B cell (primary cell): Measurements from ENCODE around the gene AEN. TPM values are rescaled to one million over a fixed set of nuclear protein-coding genes. Genes with fewer than 3 reads are reported as not detected.

Experiments used
- ATAC-seq: fragments of 200-7000 bp; cut with Tn5 transposase; one replicate; pipeline ENCODE4 v1.10.0; 2021; ENCODE audit warnings: low read depth, mild to moderate bottlenecking, moderate number of reproducible peaks, moderate library complexity
- CTCF ChIA-PET: fragments of 350-600 bp; sonication (Branson Sonifier 250); formaldehyde crosslinking; loops from one replicate; lab custom pipeline; 2021; ENCODE audit warnings: antibody characterized with exemption, inconsistent platforms; lab: Charles Lee
- POLR2A ChIA-PET: fragments of 350-600 bp; sonication (Branson Sonifier 250); formaldehyde crosslinking; loops from one replicate; lab custom pipeline; 2021; ENCODE audit warnings: antibody characterized with exemption; lab: Charles Lee
- DNase-seq: peaks from one replicate; pipeline ENCODE4 v3.0.0; 2013
- H2AFZ ChIP-seq: 2 replicates; pipeline ENCODE4 v1.6.1; 2012; ENCODE audit warnings: mild to moderate bottlenecking, low read depth, low read length; ENCODE audit not compliant: insufficient read depth, poor library complexity, severe bottlenecking
- H3K27ac ChIP-seq, 2 donors: 1 replicate in 1 of 2; 2 replicates in 1 of 2; pipeline ENCODE4 v1.5.1; 2012 to 2013; ENCODE audit warnings: low read length in 2 of 2, mild to moderate bottlenecking in 2 of 2, moderate library complexity in 1 of 2
- H3K27me3 ChIP-seq, 4 experiments: fragments of 200-600 bp in 1 of 4; sonication (generic) in 1 of 4; replicated peaks in 1 of 4; 1 replicate in 2 of 4; 2 replicates in 2 of 4; pipeline versions ENCODE4 v1.6.1 to v1.7.0; 2013 to 2016; ENCODE audit warnings: low read length in 3 of 4, mild to moderate bottlenecking in 2 of 4, mixed read lengths in 1 of 4, moderate library complexity in 1 of 4; ENCODE audit not compliant: insufficient read depth in 4 of 4, control insufficient read depth in 3 of 4; ENCODE audit errors: control extremely low read depth in 1 of 4
- H3K36me3 ChIP-seq, 2 experiments: replicated peaks in 1 of 2; 1 replicate in 1 of 2; 2 replicates in 1 of 2; pipeline versions ENCODE4 v1.6.1 to v1.7.1; 2013; ENCODE audit warnings: low read length in 1 of 2; ENCODE audit not compliant: insufficient read depth in 2 of 2, control insufficient read depth in 1 of 2; ENCODE audit errors: control extremely low read depth in 1 of 2, extremely low read depth in 1 of 2
- H3K4me1 ChIP-seq, 2 donors: fragments of 200-600 bp in 1 of 2; sonication (generic) in 1 of 2; 1 replicate in 1 of 2; 2 replicates in 1 of 2; pipeline versions ENCODE4 v1.5.1 to v1.6.1; 2013 to 2017; ENCODE audit warnings: low read length in 2 of 2; ENCODE audit not compliant: control insufficient read depth in 2 of 2, insufficient read depth in 2 of 2
- H3K4me2 ChIP-seq: replicated peaks from 2 replicates; pipeline ENCODE3; 2012; ENCODE audit warnings: mild to moderate bottlenecking, low read depth, low read length; ENCODE audit not compliant: poor library complexity, severe bottlenecking
- H3K4me3 ChIP-seq, 5 experiments: fragments of 200-600 bp in 1 of 5; sonication (generic) in 1 of 5; 1 replicate in 3 of 5; 2 replicates in 2 of 5; pipeline versions ENCODE4 v1.5.1 to v1.7.0; 2011 to 2016; ENCODE audit warnings: low read length in 4 of 5, mild to moderate bottlenecking in 4 of 5, low read depth in 2 of 5, control low read depth in 1 of 5, moderate library complexity in 1 of 5; ENCODE audit not compliant: insufficient read depth in 1 of 5; ENCODE audit errors: control extremely low read depth in 1 of 5, extremely low read depth in 1 of 5
- H3K79me2 ChIP-seq: fragments of 200-600 bp; sonication (generic); one replicate; pipeline ENCODE4 v1.6.0; 2016; ENCODE audit warnings: low read length; ENCODE audit not compliant: control insufficient read depth, insufficient read depth
- H3K9ac ChIP-seq: fragments of 200-600 bp; sonication (generic); 2 replicates; pipeline ENCODE4 v1.6.1; 2017; ENCODE audit warnings: mild to moderate bottlenecking, low read length, moderate library complexity
- H3K9me3 ChIP-seq, 3 donors: one replicate each; pipeline versions ENCODE4 v1.6.1 to v1.7.1; 2013; ENCODE audit warnings: low read length in 2 of 3; ENCODE audit not compliant: control insufficient read depth in 2 of 3, insufficient read depth in 1 of 3; ENCODE audit errors: control extremely low read depth in 1 of 3
- H4K20me1 ChIP-seq: 2 replicates; pipeline ENCODE4 v1.6.0; 2012; ENCODE audit warnings: mild to moderate bottlenecking, low read length; ENCODE audit not compliant: insufficient read depth, control insufficient read depth, poor library complexity, severe bottlenecking
- H3K27ac Mint-ChIP-seq: one replicate; pipeline ENCODE4 v1.8.0; 2021; ENCODE audit warnings: mixed read lengths
- H3K27me3 Mint-ChIP-seq: one replicate; pipeline ENCODE4 v1.8.0; 2021; ENCODE audit warnings: mixed read lengths
- H3K4me1 Mint-ChIP-seq: one replicate; pipeline ENCODE4 v1.8.0; 2021; ENCODE audit warnings: mixed read lengths
- H3K4me3 Mint-ChIP-seq: one replicate; pipeline ENCODE4 v1.8.0; 2021; ENCODE audit warnings: mixed read lengths
- H3K9me3 Mint-ChIP-seq: one replicate; pipeline ENCODE4 v1.8.0; 2022; ENCODE audit warnings: mixed read lengths; ENCODE audit not compliant: insufficient read depth
- CTCF ChIP-seq: fragments of 200-600 bp; IDR thresholded peaks from one replicate; pipeline ENCODE4 v1.8.0; 2022; ENCODE audit warnings: antibody characterized with exemption, mild to moderate bottlenecking
- EZH2 ChIP-seq: IDR thresholded peaks from 2 replicates; pipeline ENCODE4 v1.6.1; 2012; ENCODE audit warnings: borderline replicate concordance, low read depth, mild to moderate bottlenecking, moderate library complexity, low read length; ENCODE audit not compliant: insufficient read depth, poor library complexity, severe bottlenecking
- WGBS: methylation state at CpG from one replicate; pipeline ENCODE4 v1.1.5; 2013; ENCODE audit warnings: missing lambda C conversion rate; ENCODE audit not compliant: insufficient coverage; 5-methylcytosine and 5-hydroxymethylcytosine counted together
- intact Hi-C: fragments of 100-400 bp; cut with micrococcal nuclease; formaldehyde crosslinking; loops from one replicate; pipeline ENCODE4 v1.10.0; 2022
- polyA plus RNA-seq: library from polyadenylated mRNA; depleted of rRNA; stranded (reverse); fragments of >200 nt; gene quantifications from 2 replicates; pipeline ENCODE4 v1.2.3, GENCODE V29; 2012
- total RNA-seq, 2 donors: library from RNA; stranded (reverse); fragments of 120-200 nt in 1 of 2; gene quantifications; 1 replicate in 1 of 2; 2 replicates in 1 of 2; pipeline versions ENCODE4 v1.2.3 to v1.2.4, GENCODE V29; 2013 to 2022

AEN gene
- total and polyA plus RNA-seq, 2 donors (not counting 1 experiment from before 2014, with no cell fraction given), result 18.5 to 42.9 TPM

- peaks cover 80 to 85% of the 10 kb centered on the region in 2 donors for H3K4me1 ChIP-seq
- Mint-ChIP-seq H3K4me1 (peaks cover 81% of the 10 kb centered on the region), H3K27ac (peak overlapping the region; percentile 96), H3K9me3 (no peaks in the 10 kb centered on the region), H3K4me3 (peak overlapping the region; percentile 72), H3K27me3 (no peaks in the 10 kb centered on the region)
- intact Hi-C loops, result no loop called here
- DNase-seq (peak; percentile 58), ATAC-seq (peak; percentile 63)
- peak overlapping the region; percentile 73 for H3K4me2 ChIP-seq
- peaks cover 0 to 62% of the 10 kb centered on the region in 2 experiments for H3K36me3 ChIP-seq
- ChIA-PET POLR2A (interaction anchor here (1.1 to 2.3 kb wide), 2 partner anchors 8 to 9 kb away, joined by 3 to 5 read pairs; no protein-coding TSS in a partner anchor), CTCF (interaction anchor here (0.6 to 2.3 kb wide), 6 partner anchors 9 to 187 kb away, joined by 3 to 15 read pairs (median 4); partner anchors contain the start of gene ISG20)
- H4K20me1 ChIP-seq, result peaks cover 9% of the 10 kb centered on the region
- TF ChIP-seq CTCF (no peak), EZH2 (no peak)
- peaks cover 76% of the 10 kb centered on the region for H3K79me2 ChIP-seq
- H3K9ac ChIP-seq, result peak overlapping the region; percentile 17
- H3K9me3 ChIP-seq, result no peaks in the 10 kb centered on the region
- H2AFZ ChIP-seq, result no peak overlapping the region
- H3K27ac ChIP-seq, result peak overlapping the region; percentile 76 to 91
- H3K4me3 ChIP-seq, result no peak overlapping the region
- WGBS, result 41% methylated on average over 6 of the region's 11 CpGs
- no peaks in the 10 kb centered on the region for H3K27me3 ChIP-seq
Measured at GRCh38 chr15:88647351-88648105, 26.4 kb downstream of the AEN start.
